ENCODE measurements around the gene GAS5. TPM values are rescaled to one million over a fixed set of nuclear protein-coding genes. Genes with fewer than 3 reads are reported as not detected.

GAS5 gene
- polyA plus RNA-seq, 1 of the 3 experiments (the other 2 are of a cell fraction): 961 TPM

DNA sequence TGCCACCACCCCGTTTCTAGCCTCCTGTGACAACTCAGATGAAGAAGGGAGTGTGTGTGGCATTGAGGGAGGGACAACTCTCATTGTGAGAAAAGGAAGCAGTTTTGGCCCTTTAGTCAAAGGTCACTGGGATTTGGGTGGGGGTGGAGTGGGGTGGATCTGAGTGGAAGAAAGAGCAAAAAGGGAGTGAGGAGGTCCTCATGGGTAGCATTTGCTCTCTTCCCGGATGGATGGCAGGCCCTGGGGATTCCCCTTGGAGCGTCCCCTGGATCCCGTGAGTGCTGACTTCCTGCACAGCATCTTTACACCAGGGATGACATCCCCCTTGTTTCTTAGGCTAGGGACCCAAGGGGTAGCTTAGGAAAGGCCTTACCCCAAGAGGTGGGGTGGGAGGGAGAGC is 48.9 kb upstream of the GAS5 start:
- 68% methylated on average over 4 of the region's 4 CpGs for WGBS (ENCODE audit: low lambda C conversion rate)
- POLR2A ChIA-PET: no interaction called here
- Histone ChIP-seq H4K20me1 (ENCODE audit: insufficient read depth) (no peaks in the 10 kb centered on the region), H3K79me2 (ENCODE audit: insufficient read depth) (no peaks in the 10 kb centered on the region), H3K9me3 (no peaks in the 10 kb centered on the region), H3K9ac (no peak overlapping the region), H3K9me2 (no peaks in the 10 kb centered on the region), H3K4me3 (ENCODE audit: low read depth in 2 of 2, low read length in 1 of 2) (no peak overlapping the region), H3F3A (replicated peaks; ENCODE audit: insufficient read depth) (no peaks in the 10 kb centered on the region), H3K4me1 (ENCODE audit: control insufficient read depth in 1 of 2, insufficient read depth in 2 of 2, low read depth in 1 of 2, low read length in 1 of 2) (no peaks in the 10 kb centered on the region), H3K27me3 (ENCODE audit: insufficient read depth) (no peaks in the 10 kb centered on the region), H3K36me3 (replicated peaks in 1 of 2; ENCODE audit: control insufficient read depth in 1 of 2, insufficient read depth in 2 of 2, low read length in 1 of 2) (no peaks in the 10 kb centered on the region), H3K27ac (ENCODE audit: low read depth in 2 of 2, low read length in 1 of 2) (no peak overlapping the region), H3K4me2 (no peak overlapping the region), H2AFZ (ENCODE audit: low read depth) (no peak overlapping the region)
- no peak for DNase-seq
- TF ChIP-seq RXRA (IDR thresholded peaks at IDR 0.05; ENCODE audit: borderline replicate concordance, low read depth): no peak
- no peak for TF ChIP-seq SMC3 (IDR thresholded peaks at IDR 0.05; ENCODE audit: low read depth, low read length)
- TF ChIP-seq GABPA (IDR thresholded peaks at IDR 0.05; ENCODE audit: low read depth): no peak
- TF ChIP-seq NFIC (IDR thresholded peaks at IDR 0.05; ENCODE audit: borderline replicate concordance): no peak
- TF ChIP-seq FOXM1 (IDR thresholded peaks at IDR 0.05; ENCODE audit: low read depth): no peak
- TF ChIP-seq, protein P1, sequence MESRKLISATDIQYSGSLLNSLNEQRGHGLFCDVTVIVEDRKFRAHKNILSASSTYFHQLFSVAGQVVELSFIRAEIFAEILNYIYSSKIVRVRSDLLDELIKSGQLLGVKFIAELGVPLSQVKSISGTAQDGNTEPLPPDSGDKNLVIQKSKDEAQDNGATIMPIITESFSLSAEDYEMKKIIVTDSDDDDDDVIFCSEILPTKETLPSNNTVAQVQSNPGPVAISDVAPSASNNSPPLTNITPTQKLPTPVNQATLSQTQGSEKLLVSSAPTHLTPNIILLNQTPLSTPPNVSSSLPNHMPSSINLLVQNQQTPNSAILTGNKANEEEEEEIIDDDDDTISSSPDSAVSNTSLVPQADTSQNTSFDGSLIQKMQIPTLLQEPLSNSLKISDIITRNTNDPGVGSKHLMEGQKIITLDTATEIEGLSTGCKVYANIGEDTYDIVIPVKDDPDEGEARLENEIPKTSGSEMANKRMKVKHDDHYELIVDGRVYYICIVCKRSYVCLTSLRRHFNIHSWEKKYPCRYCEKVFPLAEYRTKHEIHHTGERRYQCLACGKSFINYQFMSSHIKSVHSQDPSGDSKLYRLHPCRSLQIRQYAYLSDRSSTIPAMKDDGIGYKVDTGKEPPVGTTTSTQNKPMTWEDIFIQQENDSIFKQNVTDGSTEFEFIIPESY (IDR thresholded peaks at IDR 0.05; ENCODE audit: borderline replicate concordance, low read depth): no peak
- CTCF ChIA-PET: no interaction called here

DNA sequence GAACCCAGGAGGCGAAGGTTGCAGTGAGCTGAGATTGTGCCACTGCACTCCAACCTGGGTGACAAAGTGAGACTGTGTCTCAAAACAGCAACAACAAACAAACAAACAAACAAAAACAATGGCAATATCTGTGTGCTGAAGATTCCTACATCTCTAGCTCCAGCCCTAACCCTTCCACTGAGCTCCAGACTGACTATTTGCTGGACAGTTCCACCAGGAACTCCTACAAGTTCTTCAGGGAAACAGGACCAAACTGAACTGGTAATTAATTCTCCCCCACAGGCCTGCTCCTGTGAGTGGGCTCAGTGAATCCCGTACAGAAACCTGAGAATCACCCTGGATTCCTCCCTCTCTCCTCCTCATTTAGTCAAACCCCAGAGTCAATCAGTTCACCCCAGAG is 47.8 kb upstream of the GAS5 start:
- DNase-seq: no peak
- TF ChIP-seq, protein P2, sequence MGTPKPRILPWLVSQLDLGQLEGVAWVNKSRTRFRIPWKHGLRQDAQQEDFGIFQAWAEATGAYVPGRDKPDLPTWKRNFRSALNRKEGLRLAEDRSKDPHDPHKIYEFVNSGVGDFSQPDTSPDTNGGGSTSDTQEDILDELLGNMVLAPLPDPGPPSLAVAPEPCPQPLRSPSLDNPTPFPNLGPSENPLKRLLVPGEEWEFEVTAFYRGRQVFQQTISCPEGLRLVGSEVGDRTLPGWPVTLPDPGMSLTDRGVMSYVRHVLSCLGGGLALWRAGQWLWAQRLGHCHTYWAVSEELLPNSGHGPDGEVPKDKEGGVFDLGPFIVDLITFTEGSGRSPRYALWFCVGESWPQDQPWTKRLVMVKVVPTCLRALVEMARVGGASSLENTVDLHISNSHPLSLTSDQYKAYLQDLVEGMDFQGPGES (IDR thresholded peaks at IDR 0.05; ENCODE audit: low read depth, low read length): no peak
- TF ChIP-seq, protein P3, sequence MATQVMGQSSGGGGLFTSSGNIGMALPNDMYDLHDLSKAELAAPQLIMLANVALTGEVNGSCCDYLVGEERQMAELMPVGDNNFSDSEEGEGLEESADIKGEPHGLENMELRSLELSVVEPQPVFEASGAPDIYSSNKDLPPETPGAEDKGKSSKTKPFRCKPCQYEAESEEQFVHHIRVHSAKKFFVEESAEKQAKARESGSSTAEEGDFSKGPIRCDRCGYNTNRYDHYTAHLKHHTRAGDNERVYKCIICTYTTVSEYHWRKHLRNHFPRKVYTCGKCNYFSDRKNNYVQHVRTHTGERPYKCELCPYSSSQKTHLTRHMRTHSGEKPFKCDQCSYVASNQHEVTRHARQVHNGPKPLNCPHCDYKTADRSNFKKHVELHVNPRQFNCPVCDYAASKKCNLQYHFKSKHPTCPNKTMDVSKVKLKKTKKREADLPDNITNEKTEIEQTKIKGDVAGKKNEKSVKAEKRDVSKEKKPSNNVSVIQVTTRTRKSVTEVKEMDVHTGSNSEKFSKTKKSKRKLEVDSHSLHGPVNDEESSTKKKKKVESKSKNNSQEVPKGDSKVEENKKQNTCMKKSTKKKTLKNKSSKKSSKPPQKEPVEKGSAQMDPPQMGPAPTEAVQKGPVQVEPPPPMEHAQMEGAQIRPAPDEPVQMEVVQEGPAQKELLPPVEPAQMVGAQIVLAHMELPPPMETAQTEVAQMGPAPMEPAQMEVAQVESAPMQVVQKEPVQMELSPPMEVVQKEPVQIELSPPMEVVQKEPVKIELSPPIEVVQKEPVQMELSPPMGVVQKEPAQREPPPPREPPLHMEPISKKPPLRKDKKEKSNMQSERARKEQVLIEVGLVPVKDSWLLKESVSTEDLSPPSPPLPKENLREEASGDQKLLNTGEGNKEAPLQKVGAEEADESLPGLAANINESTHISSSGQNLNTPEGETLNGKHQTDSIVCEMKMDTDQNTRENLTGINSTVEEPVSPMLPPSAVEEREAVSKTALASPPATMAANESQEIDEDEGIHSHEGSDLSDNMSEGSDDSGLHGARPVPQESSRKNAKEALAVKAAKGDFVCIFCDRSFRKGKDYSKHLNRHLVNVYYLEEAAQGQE (IDR thresholded peaks at IDR 0.05; ENCODE audit: low read depth, low read length): peak; percentile 82
- Histone ChIP-seq H2AFZ (ENCODE audit: low read depth) (no peak overlapping the region), H3F3A (replicated peaks; ENCODE audit: insufficient read depth) (no peaks in the 10 kb centered on the region), H3K4me3 (ENCODE audit: low read depth in 2 of 2, low read length in 1 of 2) (no peak overlapping the region), H3K9me2 (no peaks in the 10 kb centered on the region), H3K9me3 (no peaks in the 10 kb centered on the region), H3K27ac (ENCODE audit: low read depth in 2 of 2, low read length in 1 of 2) (no peak overlapping the region), H3K79me2 (ENCODE audit: insufficient read depth) (no peaks in the 10 kb centered on the region), H4K20me1 (ENCODE audit: insufficient read depth) (no peaks in the 10 kb centered on the region), H3K4me2 (no peak overlapping the region), H3K9ac (no peak overlapping the region), H3K36me3 (replicated peaks in 1 of 2; ENCODE audit: control insufficient read depth in 1 of 2, insufficient read depth in 2 of 2, low read length in 1 of 2) (no peaks in the 10 kb centered on the region), H3K4me1 (ENCODE audit: control insufficient read depth in 1 of 2, insufficient read depth in 2 of 2, low read depth in 1 of 2, low read length in 1 of 2) (no peaks in the 10 kb centered on the region), H3K27me3 (ENCODE audit: insufficient read depth) (no peaks in the 10 kb centered on the region)
- WGBS (ENCODE audit: low lambda C conversion rate): 54% methylated on average over 2 of the region's 2 CpGs
- POLR2A ChIA-PET: no interaction called here
- CTCF ChIA-PET: interaction anchor here (1.4 to 2.0 kb wide), 2 partner anchors 16 to 22 kb away, joined by 4 read pairs; no protein-coding TSS in a partner anchor

Data from SK-N-SH (cell line).